OCI-LY1 (cell line): ENCODE data around the gene ATXN7L3B.

ENCODE experiments used
- EZH2 ChIP-seq: fragments of 200-600 bp; sonication (generic), shearing (Covaris generic); IDR thresholded peaks from 2 replicates; pipeline ENCODE4 v1.8.0; 2017; ENCODE audit warnings: borderline replicate concordance, mixed run types, mild to moderate bottlenecking, antibody characterized with exemption, low read length, moderate library complexity, mixed read lengths
- TF ChIP-seq, protein P1 (sequence below): fragments of 200-600 bp; sonication (generic), shearing (Covaris generic); IDR thresholded peaks from 2 replicates; pipeline ENCODE4 v1.5.1; 2017; ENCODE audit warnings: mild to moderate bottlenecking, antibody characterized with exemption, low read length, moderate library complexity, mixed read lengths

DNA sequence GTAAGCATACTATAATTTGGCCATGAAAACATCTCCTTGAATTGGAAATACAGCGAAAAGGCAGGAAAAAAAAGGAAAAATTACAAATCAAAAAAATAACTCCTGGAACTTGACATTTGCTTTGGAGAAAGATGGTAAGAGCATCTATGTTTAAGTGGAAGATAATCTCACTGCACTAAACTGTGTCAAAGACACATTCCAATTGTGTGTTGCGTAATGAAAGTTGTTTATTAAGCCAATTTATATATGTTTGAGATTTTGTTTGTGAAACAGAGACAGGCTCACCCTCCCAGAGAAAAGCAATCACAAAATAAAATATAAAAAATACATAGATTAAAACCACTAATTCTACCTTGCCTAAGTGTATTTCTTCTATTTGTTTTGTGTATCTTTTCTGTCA lies 11.1 kb upstream of the ATXN7L3B start:
- no peak for TF ChIP-seq EZH2
- TF ChIP-seq, protein P1, sequence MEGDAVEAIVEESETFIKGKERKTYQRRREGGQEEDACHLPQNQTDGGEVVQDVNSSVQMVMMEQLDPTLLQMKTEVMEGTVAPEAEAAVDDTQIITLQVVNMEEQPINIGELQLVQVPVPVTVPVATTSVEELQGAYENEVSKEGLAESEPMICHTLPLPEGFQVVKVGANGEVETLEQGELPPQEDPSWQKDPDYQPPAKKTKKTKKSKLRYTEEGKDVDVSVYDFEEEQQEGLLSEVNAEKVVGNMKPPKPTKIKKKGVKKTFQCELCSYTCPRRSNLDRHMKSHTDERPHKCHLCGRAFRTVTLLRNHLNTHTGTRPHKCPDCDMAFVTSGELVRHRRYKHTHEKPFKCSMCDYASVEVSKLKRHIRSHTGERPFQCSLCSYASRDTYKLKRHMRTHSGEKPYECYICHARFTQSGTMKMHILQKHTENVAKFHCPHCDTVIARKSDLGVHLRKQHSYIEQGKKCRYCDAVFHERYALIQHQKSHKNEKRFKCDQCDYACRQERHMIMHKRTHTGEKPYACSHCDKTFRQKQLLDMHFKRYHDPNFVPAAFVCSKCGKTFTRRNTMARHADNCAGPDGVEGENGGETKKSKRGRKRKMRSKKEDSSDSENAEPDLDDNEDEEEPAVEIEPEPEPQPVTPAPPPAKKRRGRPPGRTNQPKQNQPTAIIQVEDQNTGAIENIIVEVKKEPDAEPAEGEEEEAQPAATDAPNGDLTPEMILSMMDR, result no peak
